ENCODE data around the gene SCN4B. TPM values are rescaled to one million over a fixed set of nuclear protein-coding genes. Genes with fewer than 3 reads are reported as not detected.

Gene SCN4B
- total RNA-seq, 4 donors from 2014 or later, result 1.8 to 7.3 (median 2.5) TPM

DNA sequence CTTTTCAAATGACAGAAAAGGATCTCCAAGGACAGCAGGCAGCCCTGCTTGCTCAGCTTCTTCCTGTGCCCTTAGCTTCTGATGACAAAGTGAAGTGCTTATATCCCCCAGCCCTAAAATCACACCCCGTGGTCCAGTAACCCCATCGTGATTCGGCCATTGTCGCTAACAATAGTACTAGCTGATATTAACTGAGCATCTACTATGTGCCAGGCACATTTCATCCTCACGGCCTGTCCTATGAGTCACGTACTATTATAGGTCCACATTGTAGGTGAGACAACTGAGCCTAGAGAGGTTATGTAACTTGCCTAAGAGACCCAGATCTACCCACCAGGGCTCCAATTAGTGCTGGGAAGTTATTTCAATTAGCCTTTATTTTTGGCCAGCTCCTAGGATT, 6.1 kb downstream of the SCN4B start:
- no peaks in the 10 kb centered on the region for H3K27me3 ChIP-seq
- no peaks in the 10 kb centered on the region for H3K9me3 ChIP-seq
- peaks cover 0 to 7% of the 10 kb centered on the region in 2 donors for H3K4me1 ChIP-seq
- TF ChIP-seq, protein P1, sequence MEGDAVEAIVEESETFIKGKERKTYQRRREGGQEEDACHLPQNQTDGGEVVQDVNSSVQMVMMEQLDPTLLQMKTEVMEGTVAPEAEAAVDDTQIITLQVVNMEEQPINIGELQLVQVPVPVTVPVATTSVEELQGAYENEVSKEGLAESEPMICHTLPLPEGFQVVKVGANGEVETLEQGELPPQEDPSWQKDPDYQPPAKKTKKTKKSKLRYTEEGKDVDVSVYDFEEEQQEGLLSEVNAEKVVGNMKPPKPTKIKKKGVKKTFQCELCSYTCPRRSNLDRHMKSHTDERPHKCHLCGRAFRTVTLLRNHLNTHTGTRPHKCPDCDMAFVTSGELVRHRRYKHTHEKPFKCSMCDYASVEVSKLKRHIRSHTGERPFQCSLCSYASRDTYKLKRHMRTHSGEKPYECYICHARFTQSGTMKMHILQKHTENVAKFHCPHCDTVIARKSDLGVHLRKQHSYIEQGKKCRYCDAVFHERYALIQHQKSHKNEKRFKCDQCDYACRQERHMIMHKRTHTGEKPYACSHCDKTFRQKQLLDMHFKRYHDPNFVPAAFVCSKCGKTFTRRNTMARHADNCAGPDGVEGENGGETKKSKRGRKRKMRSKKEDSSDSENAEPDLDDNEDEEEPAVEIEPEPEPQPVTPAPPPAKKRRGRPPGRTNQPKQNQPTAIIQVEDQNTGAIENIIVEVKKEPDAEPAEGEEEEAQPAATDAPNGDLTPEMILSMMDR (IDR thresholded peaks at IDR 0.05), result no peak
- no peak for TF ChIP-seq POLR2A (IDR thresholded peaks at IDR 0.05)
- H3K36me3 ChIP-seq, result no peaks in the 10 kb centered on the region
- DNase-seq, result no peak
- intact Hi-C loops (cut with DNase I; ENCODE audit: low total_unique reads), result loop anchor here (10.0 kb wide), 2 partner anchors 208 to 338 kb away; partner anchors contain the start of gene UBE4A
- H3K27ac ChIP-seq, result peak overlapping the region in 1 of 2 donors; percentile 55
- no peak overlapping the region for H3K4me3 ChIP-seq

DNA sequence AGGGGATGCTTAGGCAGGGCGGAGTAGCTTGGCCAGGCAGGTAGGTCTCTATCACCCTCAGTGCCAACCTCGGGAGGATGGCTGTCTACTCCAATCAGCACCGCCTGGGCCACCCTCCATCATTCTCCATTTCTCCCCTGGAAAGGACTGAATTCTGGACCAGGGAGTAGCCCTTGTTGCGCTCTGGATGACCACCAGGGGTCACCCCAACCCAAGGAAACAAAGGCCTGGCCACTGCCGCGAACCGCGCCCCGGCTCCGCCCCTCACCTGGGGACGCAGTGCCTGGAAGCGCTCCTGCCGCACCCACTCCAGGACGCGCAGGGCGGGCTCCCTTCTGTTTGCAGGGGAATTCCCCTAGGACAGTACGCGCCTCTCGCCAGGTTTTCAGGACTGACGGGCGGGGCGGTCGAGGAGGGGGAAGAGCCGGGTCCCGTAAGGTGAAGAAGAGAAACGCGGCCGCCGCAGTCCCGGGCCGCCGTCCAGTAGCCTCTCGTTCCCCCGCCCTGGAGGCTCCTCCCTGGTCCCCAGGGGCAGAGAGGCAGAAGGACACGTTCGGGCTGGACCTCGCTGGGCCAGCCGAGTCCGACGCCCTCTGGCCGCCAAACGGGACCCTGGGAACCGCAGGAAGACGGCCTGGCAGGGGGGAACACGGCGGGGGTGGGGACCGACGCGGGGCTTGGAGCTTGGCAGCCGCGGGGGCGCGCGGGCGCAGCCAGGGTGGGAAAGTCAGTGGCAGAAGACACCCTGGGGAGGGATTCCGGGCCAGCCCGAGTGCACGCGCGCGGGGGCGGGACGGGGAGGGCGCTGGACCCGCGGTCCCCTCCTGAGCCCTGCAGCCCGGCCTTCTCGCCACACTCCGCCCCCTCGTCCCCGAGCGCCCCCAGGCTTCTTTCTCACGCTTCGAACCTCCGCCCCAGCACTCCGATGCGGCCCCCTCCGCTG, 7.1 kb downstream of the SCN4B start:
- Histone ChIP-seq H3K36me3 (no peaks in the 10 kb centered on the region), H3K4me1 (peaks cover 0 to 7% of the 10 kb centered on the region in 2 donors), H3K9me3 (no peaks in the 10 kb centered on the region), H3K27me3 (no peaks in the 10 kb centered on the region), H3K27ac (peak overlapping the region; percentile 24 to 55), H3K4me3 (peak overlapping the region; percentile 45 to 59)
- peak; percentile 77 to 81 for DNase-seq
- TF ChIP-seq, protein P1 (IDR thresholded peaks at IDR 0.05), result peak; percentile 92 to 96 (median 94)
- no peak for TF ChIP-seq POLR2A (IDR thresholded peaks at IDR 0.05)
- intact Hi-C loops (cut with DNase I; ENCODE audit: low total_unique reads), result loop anchor here (10.0 kb wide), 2 partner anchors 209 to 339 kb away; partner anchors contain the start of gene UBE4A

DNA sequence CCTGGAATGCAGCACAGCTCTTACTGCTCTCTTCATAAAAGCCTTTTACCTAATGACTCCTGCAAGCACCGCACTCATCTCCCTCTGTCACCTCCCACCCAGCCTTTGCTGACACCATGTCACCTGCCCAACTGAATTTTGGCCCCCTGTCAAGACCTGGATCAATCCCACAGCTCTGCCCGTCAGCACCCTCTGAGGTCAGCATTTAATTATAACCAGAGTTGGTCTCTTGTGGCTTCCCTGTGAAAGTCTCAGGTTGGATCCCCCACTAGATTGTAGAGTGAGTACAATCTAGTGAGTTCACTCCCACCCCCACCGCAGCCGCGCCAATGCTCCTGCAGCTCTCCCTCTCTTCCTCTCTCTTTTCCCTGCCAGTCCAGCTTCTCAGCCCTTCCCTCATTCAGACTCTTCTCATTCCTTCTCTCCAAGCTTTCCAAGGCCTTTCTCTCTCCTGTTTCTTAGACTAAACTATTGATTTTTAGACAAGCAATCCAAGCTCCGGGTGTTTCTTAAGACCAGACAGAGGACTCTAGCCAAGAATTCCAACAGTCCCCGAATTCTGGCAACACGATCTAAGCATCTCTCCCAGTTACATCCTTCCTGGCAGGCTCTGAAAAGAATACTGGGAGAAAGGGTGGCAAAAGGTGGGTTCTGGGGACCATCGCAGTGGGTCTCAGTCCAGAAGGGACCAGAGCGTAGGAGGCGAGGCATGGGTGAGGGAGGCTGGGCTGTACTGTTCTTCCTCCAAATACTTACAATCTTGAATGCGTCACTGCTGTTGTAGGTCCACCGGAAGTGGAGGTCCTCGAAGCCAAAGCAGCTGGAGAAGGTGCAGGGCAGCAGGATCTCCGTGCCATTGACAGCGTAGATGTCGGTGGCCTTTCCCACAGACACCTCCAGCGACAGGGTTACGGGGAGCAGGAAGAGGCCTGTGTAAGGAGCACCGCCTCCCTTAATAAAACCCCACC, 8.0 kb downstream of the SCN4B start:
- Histone ChIP-seq H3K4me1 (peaks cover 0 to 7% of the 10 kb centered on the region in 2 donors), H3K4me3 (no peak overlapping the region), H3K27me3 (no peaks in the 10 kb centered on the region), H3K27ac (no peak overlapping the region), H3K36me3 (no peaks in the 10 kb centered on the region), H3K9me3 (no peaks in the 10 kb centered on the region)
- no peak for DNase-seq
- intact Hi-C loops (cut with DNase I; ENCODE audit: low total_unique reads), result loop anchor here (10.0 kb wide), 2 partner anchors 210 to 340 kb away; partner anchors contain the start of gene UBE4A
- no peak for TF ChIP-seq POLR2A (IDR thresholded peaks at IDR 0.05)
- TF ChIP-seq, protein P1 (IDR thresholded peaks at IDR 0.05), result no peak

DNA sequence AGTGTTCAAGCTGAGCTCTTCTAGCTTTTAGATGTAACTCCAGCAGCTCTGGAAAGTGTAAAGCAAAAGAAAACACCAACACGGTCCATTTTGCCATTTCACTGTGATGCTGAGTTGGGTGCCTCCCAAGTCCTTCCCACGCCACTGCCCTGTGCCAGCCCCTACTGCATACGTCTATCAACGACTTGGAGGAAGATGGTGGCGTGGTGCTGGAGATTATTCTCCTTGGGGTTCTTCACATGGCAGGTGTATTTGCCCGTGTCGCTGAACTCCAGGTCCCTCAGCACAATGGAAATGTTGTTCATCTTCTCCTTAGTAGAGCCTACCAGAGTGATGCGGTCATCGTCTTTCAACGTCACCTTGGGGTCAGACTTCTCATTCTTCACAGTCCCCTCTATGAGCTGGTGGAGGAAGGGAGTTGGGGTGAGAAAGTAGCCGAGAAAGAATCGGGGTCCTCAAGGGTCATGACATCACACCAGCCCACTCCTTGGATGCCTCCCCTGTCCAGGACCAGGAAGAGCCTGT, 8.9 kb downstream of the SCN4B start:
- Histone ChIP-seq H3K36me3 (no peaks in the 10 kb centered on the region), H3K4me1 (peaks cover 0 to 7% of the 10 kb centered on the region in 2 donors), H3K4me3 (no peak overlapping the region), H3K27ac (no peak overlapping the region), H3K9me3 (no peaks in the 10 kb centered on the region), H3K27me3 (no peaks in the 10 kb centered on the region)
- no peak for DNase-seq
- TF ChIP-seq, protein P1 (IDR thresholded peaks at IDR 0.05), result no peak
- no peak for TF ChIP-seq POLR2A (IDR thresholded peaks at IDR 0.05)
- intact Hi-C loops (cut with DNase I; ENCODE audit: low total_unique reads), result loop anchor here (10.0 kb wide), 2 partner anchors 211 to 341 kb away; partner anchors contain the start of gene UBE4A
